ENCODE data around the gene PER3.

Gene PER3

GRCh38 chr1:7863756-7864328, 79.8 kb downstream of the PER3 start:
- Histone ChIP-seq H3K27ac (ENCODE audit: insufficient read depth, low read length, poor library complexity, severe bottlenecking) (no peak overlapping the region), H3K4me3 (ENCODE audit: insufficient read depth, low read depth, low read length, poor library complexity, severe bottlenecking) (no peak overlapping the region)

GRCh38 chr1:7865978-7866377, 81.9 kb downstream of the PER3 start:
- DNase-seq: no peak
- H3K9me3 ChIP-seq (ENCODE audit: control insufficient read depth, low read length): no peaks in the 10 kb centered on the region
- H3K4me1 ChIP-seq (ENCODE audit: control insufficient read depth, insufficient read depth, low read length, poor library complexity, severe bottlenecking): no peaks in the 10 kb centered on the region
- no peaks in the 10 kb centered on the region for H3K27me3 ChIP-seq (replicated peaks; ENCODE audit: control insufficient read depth, insufficient read depth, low read length, poor library complexity, severe bottlenecking)
- no peak overlapping the region for H3K27ac ChIP-seq (ENCODE audit: insufficient read depth, low read length, poor library complexity, severe bottlenecking)
- no peaks in the 10 kb centered on the region for H3K36me3 ChIP-seq (ENCODE audit: control insufficient read depth, insufficient read depth, low read length)
- H3K4me3 ChIP-seq (ENCODE audit: insufficient read depth, low read depth, low read length, poor library complexity, severe bottlenecking): no peak overlapping the region

More at GRCh38 chr1:7863756-7864328, 79.8 kb downstream of the PER3 start:
- Histone ChIP-seq H3K4me1 (ENCODE audit: control insufficient read depth, insufficient read depth, low read length, poor library complexity, severe bottlenecking) (no peaks in the 10 kb centered on the region), H3K36me3 (ENCODE audit: control insufficient read depth, insufficient read depth, low read length) (no peaks in the 10 kb centered on the region), H3K27me3 (replicated peaks; ENCODE audit: control insufficient read depth, insufficient read depth, low read length, poor library complexity, severe bottlenecking) (no peaks in the 10 kb centered on the region), H3K9me3 (ENCODE audit: control insufficient read depth, low read length) (no peaks in the 10 kb centered on the region)
- no peak for DNase-seq

- no peak for DNase-seq
- no peak overlapping the region for H3K4me3 ChIP-seq (ENCODE audit: insufficient read depth, low read depth, low read length, poor library complexity, severe bottlenecking)
- no peaks in the 10 kb centered on the region for H3K9me3 ChIP-seq (ENCODE audit: control insufficient read depth, low read length)
- no peaks in the 10 kb centered on the region for H3K4me1 ChIP-seq (ENCODE audit: control insufficient read depth, insufficient read depth, low read length, poor library complexity, severe bottlenecking)
- H3K36me3 ChIP-seq (ENCODE audit: control insufficient read depth, insufficient read depth, low read length): no peaks in the 10 kb centered on the region
- no peaks in the 10 kb centered on the region for H3K27me3 ChIP-seq (replicated peaks; ENCODE audit: control insufficient read depth, insufficient read depth, low read length, poor library complexity, severe bottlenecking)
- H3K27ac ChIP-seq (ENCODE audit: insufficient read depth, low read length, poor library complexity, severe bottlenecking): no peak overlapping the region
Measured at GRCh38 chr1:7868070-7868780, 84.1 kb downstream of the PER3 start.

- no peaks in the 10 kb centered on the region for H3K9me3 ChIP-seq (ENCODE audit: control insufficient read depth, low read length)
- no peak overlapping the region for H3K27ac ChIP-seq (ENCODE audit: insufficient read depth, low read length, poor library complexity, severe bottlenecking)
- no peaks in the 10 kb centered on the region for H3K36me3 ChIP-seq (ENCODE audit: control insufficient read depth, insufficient read depth, low read length)
- H3K4me3 ChIP-seq (ENCODE audit: insufficient read depth, low read depth, low read length, poor library complexity, severe bottlenecking): no peak overlapping the region
- no peaks in the 10 kb centered on the region for H3K4me1 ChIP-seq (ENCODE audit: control insufficient read depth, insufficient read depth, low read length, poor library complexity, severe bottlenecking)
- DNase-seq: no peak
- H3K27me3 ChIP-seq (replicated peaks; ENCODE audit: control insufficient read depth, insufficient read depth, low read length, poor library complexity, severe bottlenecking): no peaks in the 10 kb centered on the region
Measured at GRCh38 chr1:7869136-7869920, 85.2 kb downstream of the PER3 start.

GRCh38 chr1:7871136-7871535, 87.0 kb downstream of the PER3 start:
- Histone ChIP-seq H3K36me3 (ENCODE audit: control insufficient read depth, insufficient read depth, low read length) (no peaks in the 10 kb centered on the region), H3K27me3 (replicated peaks; ENCODE audit: control insufficient read depth, insufficient read depth, low read length, poor library complexity, severe bottlenecking) (no peaks in the 10 kb centered on the region), H3K27ac (ENCODE audit: insufficient read depth, low read length, poor library complexity, severe bottlenecking) (no peak overlapping the region), H3K4me1 (ENCODE audit: control insufficient read depth, insufficient read depth, low read length, poor library complexity, severe bottlenecking) (no peaks in the 10 kb centered on the region), H3K4me3 (ENCODE audit: insufficient read depth, low read depth, low read length, poor library complexity, severe bottlenecking) (no peak overlapping the region), H3K9me3 (ENCODE audit: control insufficient read depth, low read length) (no peaks in the 10 kb centered on the region)
- no peak for DNase-seq

GRCh38 chr1:7873801-7874795, 90.0 kb downstream of the PER3 start:
- DNase-seq: no peak
- no peak overlapping the region for H3K4me3 ChIP-seq (ENCODE audit: insufficient read depth, low read depth, low read length, poor library complexity, severe bottlenecking)
- no peak overlapping the region for H3K27ac ChIP-seq (ENCODE audit: insufficient read depth, low read length, poor library complexity, severe bottlenecking)
- H3K4me1 ChIP-seq (ENCODE audit: control insufficient read depth, insufficient read depth, low read length, poor library complexity, severe bottlenecking): no peaks in the 10 kb centered on the region
- no peaks in the 10 kb centered on the region for H3K9me3 ChIP-seq (ENCODE audit: control insufficient read depth, low read length)
- no peaks in the 10 kb centered on the region for H3K36me3 ChIP-seq (ENCODE audit: control insufficient read depth, insufficient read depth, low read length)
- H3K27me3 ChIP-seq (replicated peaks; ENCODE audit: control insufficient read depth, insufficient read depth, low read length, poor library complexity, severe bottlenecking): no peaks in the 10 kb centered on the region

GRCh38 chr1:7878027-7878426, 93.9 kb downstream of the PER3 start:
- H3K9me3 ChIP-seq (ENCODE audit: control insufficient read depth, low read length): no peaks in the 10 kb centered on the region
- H3K4me3 ChIP-seq (ENCODE audit: insufficient read depth, low read depth, low read length, poor library complexity, severe bottlenecking): no peak overlapping the region
- H3K27ac ChIP-seq (ENCODE audit: insufficient read depth, low read length, poor library complexity, severe bottlenecking): no peak overlapping the region
- no peak for DNase-seq
- H3K36me3 ChIP-seq (ENCODE audit: control insufficient read depth, insufficient read depth, low read length): no peaks in the 10 kb centered on the region
- H3K4me1 ChIP-seq (ENCODE audit: control insufficient read depth, insufficient read depth, low read length, poor library complexity, severe bottlenecking): no peaks in the 10 kb centered on the region
- H3K27me3 ChIP-seq (replicated peaks; ENCODE audit: control insufficient read depth, insufficient read depth, low read length, poor library complexity, severe bottlenecking): no peaks in the 10 kb centered on the region

GRCh38 chr1:7879228-7879627, 95.1 kb downstream of the PER3 start:
- Histone ChIP-seq H3K27me3 (replicated peaks; ENCODE audit: control insufficient read depth, insufficient read depth, low read length, poor library complexity, severe bottlenecking) (no peaks in the 10 kb centered on the region), H3K36me3 (ENCODE audit: control insufficient read depth, insufficient read depth, low read length) (no peaks in the 10 kb centered on the region), H3K9me3 (ENCODE audit: control insufficient read depth, low read length) (no peaks in the 10 kb centered on the region), H3K4me3 (ENCODE audit: insufficient read depth, low read depth, low read length, poor library complexity, severe bottlenecking) (no peak overlapping the region), H3K4me1 (ENCODE audit: control insufficient read depth, insufficient read depth, low read length, poor library complexity, severe bottlenecking) (no peaks in the 10 kb centered on the region), H3K27ac (ENCODE audit: insufficient read depth, low read length, poor library complexity, severe bottlenecking) (no peak overlapping the region)
- no peak for DNase-seq

GRCh38 chr1:7884757-7885156, 100.7 kb downstream of the PER3 start:
- H3K27me3 ChIP-seq (replicated peaks; ENCODE audit: control insufficient read depth, insufficient read depth, low read length, poor library complexity, severe bottlenecking): no peaks in the 10 kb centered on the region
- no peak overlapping the region for H3K4me3 ChIP-seq (ENCODE audit: insufficient read depth, low read depth, low read length, poor library complexity, severe bottlenecking)
- H3K27ac ChIP-seq (ENCODE audit: insufficient read depth, low read length, poor library complexity, severe bottlenecking): no peak overlapping the region
- no peaks in the 10 kb centered on the region for H3K4me1 ChIP-seq (ENCODE audit: control insufficient read depth, insufficient read depth, low read length, poor library complexity, severe bottlenecking)
- H3K9me3 ChIP-seq (ENCODE audit: control insufficient read depth, low read length): no peaks in the 10 kb centered on the region
- H3K36me3 ChIP-seq (ENCODE audit: control insufficient read depth, insufficient read depth, low read length): no peaks in the 10 kb centered on the region
- no peak for DNase-seq
